SK-N-SH (cell line): ENCODE results near the gene CTNNA3. TPM values are rescaled to one million over a fixed set of nuclear protein-coding genes. Genes with fewer than 3 reads are reported as not detected.

Experiments used
- CTCF ChIA-PET: fragments of 300-600, 350-600 bp; formaldehyde crosslinking; extraction: SDS; loops from one replicate; lab custom pipeline; 2021; lab: Yijun Ruan, JAX
- POLR2A ChIA-PET: fragments of 350-600 bp; sonication (Branson Sonifier 250); formaldehyde crosslinking; extraction: SDS; loops from one replicate; lab custom pipeline; 2020; ENCODE audit warnings: antibody characterized with exemption, inconsistent platforms; lab: Yijun Ruan, JAX
- DNase-seq: peaks from one replicate; pipeline ENCODE4 v3.0.0; 2012
- H2AFZ ChIP-seq: fragments of 200-600 bp; sonication (generic); 2 replicates; pipeline ENCODE4 v1.8.1; 2016; ENCODE audit warnings: antibody characterized with exemption, mild to moderate bottlenecking, low read depth
- H3F3A ChIP-seq: fragments of 200-600 bp; sonication (generic); replicated peaks from 2 replicates; pipeline ENCODE3; 2016; ENCODE audit warnings: antibody characterized with exemption, mild to moderate bottlenecking; ENCODE audit not compliant: insufficient read depth
- H3K27ac ChIP-seq, 2 experiments: fragments of 200-500 bp in 1 of 2; fragments of 200-600 bp in 1 of 2; sonication (Bioruptor generic) in 1 of 2; sonication (generic), shearing (Covaris generic) in 1 of 2; 2 replicates each; pipeline versions ENCODE4 v1.5.1 to v1.6.1; 2014 to 2016; ENCODE audit warnings: low read depth in 2 of 2, inconsistent platforms in 1 of 2, low read length in 1 of 2, mild to moderate bottlenecking in 1 of 2, mixed read lengths in 1 of 2
- H3K27me3 ChIP-seq: fragments of 200-600 bp; sonication (generic), shearing (Covaris generic); 2 replicates; pipeline ENCODE4 v1.6.1; 2016; ENCODE audit warnings: mixed run types; ENCODE audit not compliant: insufficient read depth
- H3K36me3 ChIP-seq, 2 experiments: fragments of 200-500 bp in 1 of 2; fragments of 200-600 bp in 1 of 2; sonication (Bioruptor generic) in 1 of 2; sonication (generic) in 1 of 2; replicated peaks in 1 of 2; 2 replicates each; pipeline versions ENCODE3 to v1.5.1; 2014 to 2016; ENCODE audit warnings: low read length in 1 of 2, mild to moderate bottlenecking in 1 of 2; ENCODE audit not compliant: insufficient read depth in 2 of 2, control insufficient read depth in 1 of 2
- H3K4me1 ChIP-seq, 2 experiments: fragments of 200-500 bp in 1 of 2; fragments of 200-600 bp in 1 of 2; sonication (Bioruptor generic) in 1 of 2; sonication (generic), shearing (Covaris generic) in 1 of 2; 2 replicates each; pipeline versions ENCODE4 v1.5.1 to v1.6.1; 2014 to 2016; ENCODE audit warnings: low read depth in 1 of 2, low read length in 1 of 2, mixed run types in 1 of 2; ENCODE audit not compliant: insufficient read depth in 2 of 2, control insufficient read depth in 1 of 2
- H3K4me2 ChIP-seq: fragments of 200-600 bp; sonication (generic), shearing (Covaris generic); 2 replicates; pipeline ENCODE4 v1.6.1; 2017; ENCODE audit warnings: mixed run types
- H3K4me3 ChIP-seq, 2 experiments: fragments of 200-500 bp in 1 of 2; fragments of 200-600 bp in 1 of 2; sonication (Bioruptor generic) in 1 of 2; sonication (generic), shearing (Covaris generic) in 1 of 2; 2 replicates each; pipeline versions ENCODE4 v1.5.1 to v1.8.1; 2014 to 2016; ENCODE audit warnings: low read depth in 2 of 2, inconsistent platforms in 1 of 2, low read length in 1 of 2, mild to moderate bottlenecking in 1 of 2, mixed read lengths in 1 of 2, moderate library complexity in 1 of 2
- H3K79me2 ChIP-seq: fragments of 200-600 bp; sonication (generic); 2 replicates; pipeline ENCODE4 v1.8.1; 2017; ENCODE audit warnings: mild to moderate bottlenecking; ENCODE audit not compliant: insufficient read depth
- H3K9ac ChIP-seq: fragments of 200-600 bp; sonication (generic); 2 replicates; pipeline ENCODE4 v1.6.1; 2017; ENCODE audit warnings: mixed run types
- H3K9me2 ChIP-seq: fragments of 200-600 bp; sonication (generic); 2 replicates; pipeline ENCODE4 v1.6.1; 2017; ENCODE audit warnings: mixed run types
- H3K9me3 ChIP-seq: fragments of 200-600 bp; sonication (generic); 2 replicates; pipeline ENCODE4 v1.6.1; 2017; ENCODE audit warnings: mixed run types, mild to moderate bottlenecking, moderate library complexity
- H4K20me1 ChIP-seq: fragments of 200-600 bp; sonication (generic); 2 replicates; pipeline ENCODE4 v1.6.1; 2017; ENCODE audit warnings: mild to moderate bottlenecking, mixed run types; ENCODE audit not compliant: insufficient read depth
- CHD2 ChIP-seq: fragments of 150-350 bp; IDR thresholded peaks from 2 replicates; pipeline ENCODE4 v1.6.1; 2018; ENCODE audit warnings: low read length; ENCODE audit not compliant: partially characterized antibody
- ELF1 ChIP-seq: IDR thresholded peaks from 2 replicates; pipeline ENCODE4 v1.4.0; 2012
- FOXJ3 ChIP-seq: sonication (generic); formaldehyde crosslinking; IDR thresholded peaks from 2 replicates; pipeline ENCODE4 v1.5.1; 2020; ENCODE audit warnings: mild to moderate bottlenecking, missing genetic modification reagents
- GABPA ChIP-seq: IDR thresholded peaks from 2 replicates; pipeline ENCODE4 v1.4.0; 2012; ENCODE audit warnings: low read depth, mild to moderate bottlenecking
- JUND ChIP-seq: IDR thresholded peaks from 2 replicates; pipeline ENCODE4 v1.4.0; 2012
- MXI1 ChIP-seq: IDR thresholded peaks from 2 replicates; pipeline ENCODE4 v1.6.1; 2012; ENCODE audit warnings: mild to moderate bottlenecking, low read depth, low read length, improper control_type of control experiment
- NRF1 ChIP-seq: IDR thresholded peaks from 2 replicates; pipeline ENCODE4 v1.6.1; 2012; ENCODE audit warnings: low read depth, mild to moderate bottlenecking, low read length
- POLR2AphosphoS5 ChIP-seq: IDR thresholded peaks from 2 replicates; pipeline ENCODE4 v1.6.1; 2012; ENCODE audit warnings: low read depth, low read length
- RCOR1 ChIP-seq: fragments of 150-350 bp; IDR thresholded peaks from 2 replicates; pipeline ENCODE4 v1.6.1; 2017; ENCODE audit warnings: antibody characterized with exemption, low read length
- RFX5 ChIP-seq: IDR thresholded peaks from 2 replicates; pipeline ENCODE4 v1.6.1; 2012; ENCODE audit warnings: mild to moderate bottlenecking, improper control_type of control experiment, low read length
- RXRA ChIP-seq: IDR thresholded peaks from 2 replicates; pipeline ENCODE4 v1.4.0; 2012; ENCODE audit warnings: low read depth, mild to moderate bottlenecking, borderline replicate concordance
- SIN3A ChIP-seq: IDR thresholded peaks from 2 replicates; pipeline ENCODE4 v1.6.1; 2012; ENCODE audit warnings: low read depth, mild to moderate bottlenecking, low read length, moderate library complexity, borderline replicate concordance
- TCF12 ChIP-seq: IDR thresholded peaks from 2 replicates; pipeline ENCODE4 v1.4.0; 2012
- TEAD4 ChIP-seq: IDR thresholded peaks from 2 replicates; pipeline ENCODE4 v1.4.0; 2012; ENCODE audit warnings: mild to moderate bottlenecking, borderline replicate concordance; ENCODE audit not compliant: insufficient read depth
- YY1 ChIP-seq: IDR thresholded peaks from 2 replicates; pipeline ENCODE4 v1.4.0; 2012; ENCODE audit warnings: low read depth, mild to moderate bottlenecking
- WGBS: methylation state at CpG from one replicate; pipeline ENCODE4 v1.1.6; 2017; ENCODE audit warnings: low lambda C conversion rate; 5-methylcytosine and 5-hydroxymethylcytosine counted together
- polyA plus RNA-seq, 3 experiments: library from polyadenylated mRNA; depleted of rRNA; stranded (reverse); fragments of >200 nt; gene quantifications; 2 replicates each; pipeline ENCODE4 v1.2.3, GENCODE V29; 2012
- TF ChIP-seq, protein P1 (sequence below): IDR thresholded peaks from 2 replicates; pipeline ENCODE4 v1.4.0; 2012; ENCODE audit warnings: low read depth, borderline replicate concordance
- TF ChIP-seq, protein P2 (sequence below): IDR thresholded peaks from 2 replicates; pipeline ENCODE4 v1.4.0; 2012; ENCODE audit warnings: low read depth, borderline replicate concordance
- TF ChIP-seq, protein P3 (sequence below): IDR thresholded peaks from 2 replicates; pipeline ENCODE4 v1.6.1; 2012; ENCODE audit warnings: mild to moderate bottlenecking, low read depth, low read length, moderate library complexity
- TF ChIP-seq, protein P4 (sequence below): fragments of 150-350 bp; IDR thresholded peaks from 2 replicates; pipeline ENCODE4 v1.6.1; 2016; ENCODE audit warnings: mild to moderate bottlenecking, low read depth, low read length

The CTNNA3 gene
- polyA plus RNA-seq, 1 of the 3 experiments (the other 2 are of a cell fraction) = not detected

DNA sequence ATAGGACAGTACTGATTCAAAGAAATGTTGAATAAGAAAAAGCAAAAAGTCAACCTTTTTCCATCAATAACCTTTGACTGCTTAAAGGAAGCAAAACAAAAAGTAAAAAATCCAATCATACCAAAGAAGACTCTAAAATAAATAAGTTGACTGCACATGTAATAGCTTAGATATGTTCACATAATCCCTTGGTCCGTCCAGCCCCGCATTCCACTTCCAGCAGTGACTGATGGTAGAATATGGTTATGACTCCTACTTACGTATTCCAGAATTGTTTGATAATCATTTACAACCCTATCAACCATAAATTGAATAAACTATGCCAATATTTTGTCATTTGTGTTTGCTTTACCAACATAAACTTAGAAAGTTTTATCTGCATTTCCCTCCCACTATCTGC is 77.9 kb downstream of the CTNNA3 start:
- Histone ChIP-seq H3K4me2 (no peak overlapping the region), H3K9ac (no peak overlapping the region), H3K36me3 (no peaks in the 10 kb centered on the region), H3F3A (peaks cover 4% of the 10 kb centered on the region), H3K9me3 (no peaks in the 10 kb centered on the region), H3K27ac (no peak overlapping the region), H3K9me2 (no peaks in the 10 kb centered on the region), H4K20me1 (no peaks in the 10 kb centered on the region), H2AFZ (no peak overlapping the region), H3K27me3 (no peaks in the 10 kb centered on the region), H3K4me3 (no peak overlapping the region), H3K79me2 (no peaks in the 10 kb centered on the region), H3K4me1 (no peaks in the 10 kb centered on the region; a peak in 1 of 4 replicates)
- ChIA-PET POLR2A (no interaction called here), CTCF (no interaction called here)
- 11% methylated on average over 3 of the region's 3 CpGs for WGBS
- DNase-seq = no peak
- no peak for TF ChIP-seq TEAD4

DNA sequence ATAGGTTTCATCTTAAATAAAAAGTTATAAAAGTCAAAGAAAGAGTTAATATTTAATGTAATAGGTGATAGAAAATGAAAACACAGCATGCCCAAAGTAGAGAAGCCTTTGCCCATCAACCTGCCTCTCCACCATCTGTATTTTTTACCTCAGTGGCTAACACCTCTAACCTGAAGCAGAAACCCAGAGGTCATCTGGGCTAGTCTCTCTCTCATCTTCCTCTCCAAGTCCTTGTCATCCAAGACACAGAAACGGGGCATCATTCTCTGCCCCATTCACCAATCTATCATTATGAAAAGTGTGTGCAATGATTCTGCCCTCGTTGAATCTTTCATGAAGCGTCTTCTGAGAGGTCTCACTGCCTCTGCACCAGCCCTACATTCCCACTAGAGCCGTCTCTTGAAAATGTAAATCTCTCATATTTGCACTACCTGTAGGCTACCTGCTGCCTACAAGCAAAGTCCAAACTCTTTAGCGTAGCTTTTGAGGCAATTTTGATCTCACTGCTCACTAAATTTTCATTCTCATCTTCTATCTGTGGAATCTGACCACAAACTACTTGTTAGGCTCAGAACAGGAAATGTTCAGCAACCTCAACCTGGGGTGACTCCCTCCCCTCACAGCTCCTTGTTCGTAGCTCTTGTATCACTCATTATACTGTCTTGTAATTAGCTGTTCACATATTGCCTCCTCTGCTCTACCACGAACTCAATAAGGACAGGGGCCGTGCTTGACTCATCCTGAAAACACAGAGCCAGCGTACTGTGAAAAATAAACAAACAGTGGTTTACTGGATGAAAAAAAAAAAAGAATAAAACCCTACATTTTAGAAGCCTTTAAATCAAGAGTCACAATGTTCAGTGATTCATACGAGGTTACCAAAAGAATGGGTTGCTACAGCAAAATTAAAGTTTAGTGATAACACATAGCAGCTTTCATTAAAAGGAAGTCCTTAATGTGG is 83.1 kb downstream of the CTNNA3 start:
- peak overlapping the region; percentile 50; the same call in 1 of the 2 replicates for H2AFZ ChIP-seq
- no peaks in the 10 kb centered on the region for H3K27me3 ChIP-seq
- H4K20me1 ChIP-seq = no peaks in the 10 kb centered on the region
- WGBS = 15% methylated on average over 10 of the region's 10 CpGs
- no peak for DNase-seq
- peaks cover 4% of the 10 kb centered on the region for H3F3A ChIP-seq
- H3K9me2 ChIP-seq = no peaks in the 10 kb centered on the region
- no peaks in the 10 kb centered on the region for H3K9me3 ChIP-seq
- 0 out of 4 replicates have a peak overlapping the region, but pooled peaks of 1 of the 2 experiments have one; percentile 14 for H3K27ac ChIP-seq
- peaks cover 0 to 9% of the 10 kb centered on the region in 2 experiments; a peak in 2 of 4 replicates for H3K4me1 ChIP-seq
- 0 out of 2 replicates have a peak overlapping the region, but pooled peaks have one; percentile 6 for H3K4me2 ChIP-seq
- ChIA-PET CTCF (no interaction called here), POLR2A (no interaction called here)
- H3K36me3 ChIP-seq = no peaks in the 10 kb centered on the region
- 0 out of 4 replicates have a peak overlapping the region, but pooled peaks of 1 of the 2 experiments have one; percentile 20 for H3K4me3 ChIP-seq
- no peaks in the 10 kb centered on the region for H3K79me2 ChIP-seq
- H3K9ac ChIP-seq = no peak overlapping the region
- TF ChIP-seq, protein P1, sequence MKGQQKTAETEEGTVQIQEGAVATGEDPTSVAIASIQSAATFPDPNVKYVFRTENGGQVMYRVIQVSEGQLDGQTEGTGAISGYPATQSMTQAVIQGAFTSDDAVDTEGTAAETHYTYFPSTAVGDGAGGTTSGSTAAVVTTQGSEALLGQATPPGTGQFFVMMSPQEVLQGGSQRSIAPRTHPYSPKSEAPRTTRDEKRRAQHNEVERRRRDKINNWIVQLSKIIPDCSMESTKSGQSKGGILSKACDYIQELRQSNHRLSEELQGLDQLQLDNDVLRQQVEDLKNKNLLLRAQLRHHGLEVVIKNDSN = no peak
- TF ChIP-seq MXI1 = no peak
- TF ChIP-seq RXRA = no peak
- TF ChIP-seq ELF1 = no peak
- TF ChIP-seq GABPA = no peak
- no peak for TF ChIP-seq POLR2AphosphoS5
- TF ChIP-seq JUND = no peak
- no peak for TF ChIP-seq TCF12
- no peak for TF ChIP-seq CHD2
- no peak for TF ChIP-seq RCOR1
- TF ChIP-seq, protein P2, sequence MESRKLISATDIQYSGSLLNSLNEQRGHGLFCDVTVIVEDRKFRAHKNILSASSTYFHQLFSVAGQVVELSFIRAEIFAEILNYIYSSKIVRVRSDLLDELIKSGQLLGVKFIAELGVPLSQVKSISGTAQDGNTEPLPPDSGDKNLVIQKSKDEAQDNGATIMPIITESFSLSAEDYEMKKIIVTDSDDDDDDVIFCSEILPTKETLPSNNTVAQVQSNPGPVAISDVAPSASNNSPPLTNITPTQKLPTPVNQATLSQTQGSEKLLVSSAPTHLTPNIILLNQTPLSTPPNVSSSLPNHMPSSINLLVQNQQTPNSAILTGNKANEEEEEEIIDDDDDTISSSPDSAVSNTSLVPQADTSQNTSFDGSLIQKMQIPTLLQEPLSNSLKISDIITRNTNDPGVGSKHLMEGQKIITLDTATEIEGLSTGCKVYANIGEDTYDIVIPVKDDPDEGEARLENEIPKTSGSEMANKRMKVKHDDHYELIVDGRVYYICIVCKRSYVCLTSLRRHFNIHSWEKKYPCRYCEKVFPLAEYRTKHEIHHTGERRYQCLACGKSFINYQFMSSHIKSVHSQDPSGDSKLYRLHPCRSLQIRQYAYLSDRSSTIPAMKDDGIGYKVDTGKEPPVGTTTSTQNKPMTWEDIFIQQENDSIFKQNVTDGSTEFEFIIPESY = no peak
- no peak for TF ChIP-seq NRF1
- TF ChIP-seq FOXJ3 (CRISPR knock-in tag) = no peak
- no peak for TF ChIP-seq SIN3A
- TF ChIP-seq YY1 = no peak
- TF ChIP-seq, protein P3, sequence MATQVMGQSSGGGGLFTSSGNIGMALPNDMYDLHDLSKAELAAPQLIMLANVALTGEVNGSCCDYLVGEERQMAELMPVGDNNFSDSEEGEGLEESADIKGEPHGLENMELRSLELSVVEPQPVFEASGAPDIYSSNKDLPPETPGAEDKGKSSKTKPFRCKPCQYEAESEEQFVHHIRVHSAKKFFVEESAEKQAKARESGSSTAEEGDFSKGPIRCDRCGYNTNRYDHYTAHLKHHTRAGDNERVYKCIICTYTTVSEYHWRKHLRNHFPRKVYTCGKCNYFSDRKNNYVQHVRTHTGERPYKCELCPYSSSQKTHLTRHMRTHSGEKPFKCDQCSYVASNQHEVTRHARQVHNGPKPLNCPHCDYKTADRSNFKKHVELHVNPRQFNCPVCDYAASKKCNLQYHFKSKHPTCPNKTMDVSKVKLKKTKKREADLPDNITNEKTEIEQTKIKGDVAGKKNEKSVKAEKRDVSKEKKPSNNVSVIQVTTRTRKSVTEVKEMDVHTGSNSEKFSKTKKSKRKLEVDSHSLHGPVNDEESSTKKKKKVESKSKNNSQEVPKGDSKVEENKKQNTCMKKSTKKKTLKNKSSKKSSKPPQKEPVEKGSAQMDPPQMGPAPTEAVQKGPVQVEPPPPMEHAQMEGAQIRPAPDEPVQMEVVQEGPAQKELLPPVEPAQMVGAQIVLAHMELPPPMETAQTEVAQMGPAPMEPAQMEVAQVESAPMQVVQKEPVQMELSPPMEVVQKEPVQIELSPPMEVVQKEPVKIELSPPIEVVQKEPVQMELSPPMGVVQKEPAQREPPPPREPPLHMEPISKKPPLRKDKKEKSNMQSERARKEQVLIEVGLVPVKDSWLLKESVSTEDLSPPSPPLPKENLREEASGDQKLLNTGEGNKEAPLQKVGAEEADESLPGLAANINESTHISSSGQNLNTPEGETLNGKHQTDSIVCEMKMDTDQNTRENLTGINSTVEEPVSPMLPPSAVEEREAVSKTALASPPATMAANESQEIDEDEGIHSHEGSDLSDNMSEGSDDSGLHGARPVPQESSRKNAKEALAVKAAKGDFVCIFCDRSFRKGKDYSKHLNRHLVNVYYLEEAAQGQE = no peak
- TF ChIP-seq RFX5 = no peak
- TF ChIP-seq, protein P4, sequence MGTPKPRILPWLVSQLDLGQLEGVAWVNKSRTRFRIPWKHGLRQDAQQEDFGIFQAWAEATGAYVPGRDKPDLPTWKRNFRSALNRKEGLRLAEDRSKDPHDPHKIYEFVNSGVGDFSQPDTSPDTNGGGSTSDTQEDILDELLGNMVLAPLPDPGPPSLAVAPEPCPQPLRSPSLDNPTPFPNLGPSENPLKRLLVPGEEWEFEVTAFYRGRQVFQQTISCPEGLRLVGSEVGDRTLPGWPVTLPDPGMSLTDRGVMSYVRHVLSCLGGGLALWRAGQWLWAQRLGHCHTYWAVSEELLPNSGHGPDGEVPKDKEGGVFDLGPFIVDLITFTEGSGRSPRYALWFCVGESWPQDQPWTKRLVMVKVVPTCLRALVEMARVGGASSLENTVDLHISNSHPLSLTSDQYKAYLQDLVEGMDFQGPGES = no peak
- TF ChIP-seq, all 33 proteins: peak for 0
